HepG2 (cell line): ENCODE measurements around the gene RGS19. TPM values are rescaled to one million over a fixed set of nuclear protein-coding genes. Genes with fewer than 3 reads are reported as not detected.

ENCODE experiments used
- ATF7-NPFF ChIP-seq: sonication (generic); formaldehyde crosslinking; IDR thresholded peaks from 2 replicates; pipeline ENCODE4 v1.8.1; 2023; ENCODE audit warnings: mild to moderate bottlenecking, low read depth, missing genetic modification reagents, moderate library complexity
- FOXP1 ChIP-seq, 2 experiments: fragments of 450-650 bp in 1 of 2; IDR thresholded peaks; 2 replicates each; pipeline ENCODE4 v1.6.1; 2017 to 2018; ENCODE audit warnings: antibody characterized with exemption in 1 of 2
- JUN ChIP-seq: sonication (generic); formaldehyde crosslinking; IDR thresholded peaks from 2 replicates; pipeline ENCODE4 v1.4.0; 2020; ENCODE audit warnings: mild to moderate bottlenecking, missing genetic modification reagents
- KLF13 ChIP-seq: sonication (generic); formaldehyde crosslinking; IDR thresholded peaks from 2 replicates; pipeline ENCODE4 v1.4.0; 2020; ENCODE audit warnings: mild to moderate bottlenecking, missing genetic modification reagents
- NBN ChIP-seq: fragments of 450-650 bp; conservative IDR thresholded peaks from 2 replicates; pipeline ENCODE4 v1.6.1; 2017
- NFKBIZ ChIP-seq: IDR thresholded peaks from 2 replicates; pipeline ENCODE4 v1.6.1; 2018; ENCODE audit warnings: missing genetic modification reagents, missing compliant biosample characterization
- PAF1 ChIP-seq: IDR thresholded peaks from 2 replicates; pipeline ENCODE4 v1.6.1; 2016; ENCODE audit warnings: missing genetic modification reagents, missing compliant biosample characterization
- TAF15 ChIP-seq: fragments of 200-400 bp; formaldehyde crosslinking; IDR thresholded peaks from one replicate; pipeline ENCODE4 v1.6.1; 2018; ENCODE audit warnings: mild to moderate bottlenecking, low read depth, low read length; ENCODE audit not compliant: poor library complexity, severe bottlenecking
- ZNF451 ChIP-seq: sonication (generic); formaldehyde crosslinking; IDR thresholded peaks from 2 replicates; pipeline ENCODE4 v1.5.0; 2020; ENCODE audit warnings: mild to moderate bottlenecking, missing genetic modification reagents
- ZNF782 ChIP-seq: sonication (generic); formaldehyde crosslinking; IDR thresholded peaks from 2 replicates; pipeline ENCODE4 v1.4.0; 2020; ENCODE audit warnings: missing genetic modification reagents, mild to moderate bottlenecking, borderline replicate concordance
- ZNF891 ChIP-seq: sonication (generic); formaldehyde crosslinking; IDR thresholded peaks from 2 replicates; pipeline ENCODE4 v1.5.0; 2020; ENCODE audit warnings: mild to moderate bottlenecking, missing genetic modification reagents
- polyA plus RNA-seq, 8 experiments: library from polyadenylated mRNA; depleted of rRNA in 3 of 8; stranded (reverse) in 7 of 8; unstranded in 1 of 8; fragments of >200 nt; fragmentation: Illumina TruSeq in 4 of 8; extraction: Trizol in 4 of 8; gene quantifications; 2 replicates each; pipeline versions ENCODE4 v1.2.1 to v1.2.3, GENCODE V29; 2011 to 2016; ENCODE audit warnings: low read depth in 4 of 8, missing spikeins in 1 of 8, mixed read lengths in 1 of 8; ENCODE audit not compliant: insufficient read depth in 1 of 8
- total RNA-seq, 5 experiments: library from RNA; depleted of rRNA; stranded (reverse); fragments of >200 nt; fragmentation: Illumina TruSeq; extraction: Trizol; gene quantifications; 2 replicates each; pipeline ENCODE4 v1.2.3, GENCODE V29; 2016; ENCODE audit warnings: low read depth in 1 of 5
- TF ChIP-seq, protein P1 (sequence below): sonication (generic); formaldehyde crosslinking; conservative IDR thresholded peaks from 2 replicates; pipeline ENCODE4 v1.4.0; 2020; ENCODE audit warnings: mild to moderate bottlenecking, missing genetic modification reagents, moderate library complexity
- TF ChIP-seq, protein P2 (sequence below): sonication (generic); formaldehyde crosslinking; IDR thresholded peaks from 2 replicates; pipeline ENCODE4 v1.4.0; 2020; ENCODE audit warnings: missing genetic modification reagents, mild to moderate bottlenecking, borderline replicate concordance
- TF ChIP-seq, protein P3 (sequence below): sonication (generic); formaldehyde crosslinking; IDR thresholded peaks from 2 replicates; pipeline ENCODE4 v1.4.0; 2020; ENCODE audit warnings: missing genetic modification reagents, borderline replicate concordance
- TF ChIP-seq, protein P4 (sequence below): sonication (generic); formaldehyde crosslinking; IDR thresholded peaks from 2 replicates; pipeline ENCODE4 v1.9.0; 2022; ENCODE audit warnings: missing genetic modification reagents, mild to moderate bottlenecking, borderline replicate concordance
- TF ChIP-seq, protein P5 (sequence below): sonication (generic); formaldehyde crosslinking; IDR thresholded peaks from 2 replicates; pipeline ENCODE4 v1.4.0; 2020; ENCODE audit warnings: missing genetic modification reagents, mild to moderate bottlenecking, borderline replicate concordance

RGS19 gene
- total and polyA plus RNA-seq, 2 of the 13 experiments (the other 11 are each of a cell fraction or from before 2014, with no cell fraction given) = 10.7 to 11.9 TPM

DNA sequence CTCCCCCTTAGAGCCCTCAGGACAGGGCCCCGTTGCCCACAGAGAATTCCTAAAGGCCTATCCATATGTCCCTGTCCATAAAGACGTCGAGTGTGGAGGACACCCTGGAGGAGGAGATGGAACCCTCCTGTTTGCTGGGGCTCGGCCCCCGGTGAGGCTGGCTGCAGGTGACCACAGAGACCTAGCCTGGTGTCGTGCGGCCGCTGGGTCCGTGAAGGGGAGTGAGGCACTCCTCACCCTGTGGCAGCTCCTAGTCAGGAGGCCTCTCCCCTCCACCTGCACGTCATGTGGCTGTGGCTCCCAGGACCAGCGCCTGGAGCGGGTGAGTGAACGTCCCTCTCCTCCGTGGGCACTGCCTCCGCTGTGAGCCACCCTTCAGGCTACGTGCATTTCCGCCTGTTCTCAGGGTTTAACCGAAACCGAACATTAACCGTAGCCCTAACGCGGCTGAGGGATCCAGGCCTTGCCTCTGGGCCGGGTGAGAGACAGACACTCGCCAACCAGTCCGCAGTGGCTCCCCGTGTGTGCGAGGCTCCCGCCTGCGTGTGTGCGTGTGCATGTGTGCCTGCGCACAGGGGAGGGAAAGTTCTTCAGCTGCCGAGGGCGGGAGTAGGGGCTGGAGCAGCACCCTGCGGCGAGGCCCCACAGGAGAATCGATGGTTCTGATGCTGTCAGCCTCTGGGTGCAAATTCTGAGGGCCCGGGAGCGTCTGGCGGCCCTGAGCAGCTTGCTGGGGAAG, 22.3 kb downstream of the RGS19 start (continued):
- TF ChIP-seq, protein P1, sequence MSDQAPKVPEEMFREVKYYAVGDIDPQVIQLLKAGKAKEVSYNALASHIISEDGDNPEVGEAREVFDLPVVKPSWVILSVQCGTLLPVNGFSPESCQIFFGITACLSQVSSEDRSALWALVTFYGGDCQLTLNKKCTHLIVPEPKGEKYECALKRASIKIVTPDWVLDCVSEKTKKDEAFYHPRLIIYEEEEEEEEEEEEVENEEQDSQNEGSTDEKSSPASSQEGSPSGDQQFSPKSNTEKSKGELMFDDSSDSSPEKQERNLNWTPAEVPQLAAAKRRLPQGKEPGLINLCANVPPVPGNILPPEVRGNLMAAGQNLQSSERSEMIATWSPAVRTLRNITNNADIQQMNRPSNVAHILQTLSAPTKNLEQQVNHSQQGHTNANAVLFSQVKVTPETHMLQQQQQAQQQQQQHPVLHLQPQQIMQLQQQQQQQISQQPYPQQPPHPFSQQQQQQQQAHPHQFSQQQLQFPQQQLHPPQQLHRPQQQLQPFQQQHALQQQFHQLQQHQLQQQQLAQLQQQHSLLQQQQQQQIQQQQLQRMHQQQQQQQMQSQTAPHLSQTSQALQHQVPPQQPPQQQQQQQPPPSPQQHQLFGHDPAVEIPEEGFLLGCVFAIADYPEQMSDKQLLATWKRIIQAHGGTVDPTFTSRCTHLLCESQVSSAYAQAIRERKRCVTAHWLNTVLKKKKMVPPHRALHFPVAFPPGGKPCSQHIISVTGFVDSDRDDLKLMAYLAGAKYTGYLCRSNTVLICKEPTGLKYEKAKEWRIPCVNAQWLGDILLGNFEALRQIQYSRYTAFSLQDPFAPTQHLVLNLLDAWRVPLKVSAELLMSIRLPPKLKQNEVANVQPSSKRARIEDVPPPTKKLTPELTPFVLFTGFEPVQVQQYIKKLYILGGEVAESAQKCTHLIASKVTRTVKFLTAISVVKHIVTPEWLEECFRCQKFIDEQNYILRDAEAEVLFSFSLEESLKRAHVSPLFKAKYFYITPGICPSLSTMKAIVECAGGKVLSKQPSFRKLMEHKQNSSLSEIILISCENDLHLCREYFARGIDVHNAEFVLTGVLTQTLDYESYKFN (CRISPR knock-in tag) = no peak
- TF ChIP-seq FOXP1 (IDR thresholded peaks at IDR 0.05) (no peak), FOXP1 (CRISPR knock-in tag; IDR thresholded peaks at IDR 0.05) (no peak), KLF13 (CRISPR knock-in tag) (peak; percentile 68; the same call in 1 of the 2 replicates), NFKBIZ (CRISPR knock-in tag) (no peak), ZNF782 (CRISPR knock-in tag) (no peak; the same call in 1 of the 2 replicates), ATF7-NPFF (no peak), ZNF451 (CRISPR knock-in tag) (no peak), PAF1 (CRISPR knock-in tag) (no peak), ZNF891 (peak; percentile 85), TAF15 (no peak), JUN (CRISPR knock-in tag) (0 out of 2 replicates have a peak, but pooled peaks have one; percentile 63), NBN (no peak)
- TF ChIP-seq, protein P2, sequence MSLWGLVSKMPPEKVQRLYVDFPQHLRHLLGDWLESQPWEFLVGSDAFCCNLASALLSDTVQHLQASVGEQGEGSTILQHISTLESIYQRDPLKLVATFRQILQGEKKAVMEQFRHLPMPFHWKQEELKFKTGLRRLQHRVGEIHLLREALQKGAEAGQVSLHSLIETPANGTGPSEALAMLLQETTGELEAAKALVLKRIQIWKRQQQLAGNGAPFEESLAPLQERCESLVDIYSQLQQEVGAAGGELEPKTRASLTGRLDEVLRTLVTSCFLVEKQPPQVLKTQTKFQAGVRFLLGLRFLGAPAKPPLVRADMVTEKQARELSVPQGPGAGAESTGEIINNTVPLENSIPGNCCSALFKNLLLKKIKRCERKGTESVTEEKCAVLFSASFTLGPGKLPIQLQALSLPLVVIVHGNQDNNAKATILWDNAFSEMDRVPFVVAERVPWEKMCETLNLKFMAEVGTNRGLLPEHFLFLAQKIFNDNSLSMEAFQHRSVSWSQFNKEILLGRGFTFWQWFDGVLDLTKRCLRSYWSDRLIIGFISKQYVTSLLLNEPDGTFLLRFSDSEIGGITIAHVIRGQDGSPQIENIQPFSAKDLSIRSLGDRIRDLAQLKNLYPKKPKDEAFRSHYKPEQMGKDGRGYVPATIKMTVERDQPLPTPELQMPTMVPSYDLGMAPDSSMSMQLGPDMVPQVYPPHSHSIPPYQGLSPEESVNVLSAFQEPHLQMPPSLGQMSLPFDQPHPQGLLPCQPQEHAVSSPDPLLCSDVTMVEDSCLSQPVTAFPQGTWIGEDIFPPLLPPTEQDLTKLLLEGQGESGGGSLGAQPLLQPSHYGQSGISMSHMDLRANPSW (CRISPR knock-in tag) = no peak
- TF ChIP-seq, protein P3, sequence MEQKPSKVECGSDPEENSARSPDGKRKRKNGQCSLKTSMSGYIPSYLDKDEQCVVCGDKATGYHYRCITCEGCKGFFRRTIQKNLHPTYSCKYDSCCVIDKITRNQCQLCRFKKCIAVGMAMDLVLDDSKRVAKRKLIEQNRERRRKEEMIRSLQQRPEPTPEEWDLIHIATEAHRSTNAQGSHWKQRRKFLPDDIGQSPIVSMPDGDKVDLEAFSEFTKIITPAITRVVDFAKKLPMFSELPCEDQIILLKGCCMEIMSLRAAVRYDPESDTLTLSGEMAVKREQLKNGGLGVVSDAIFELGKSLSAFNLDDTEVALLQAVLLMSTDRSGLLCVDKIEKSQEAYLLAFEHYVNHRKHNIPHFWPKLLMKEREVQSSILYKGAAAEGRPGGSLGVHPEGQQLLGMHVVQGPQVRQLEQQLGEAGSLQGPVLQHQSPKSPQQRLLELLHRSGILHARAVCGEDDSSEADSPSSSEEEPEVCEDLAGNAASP (CRISPR knock-in tag) = 0 out of 2 replicates have a peak, but pooled peaks have one; percentile 14
- TF ChIP-seq, protein P4, sequence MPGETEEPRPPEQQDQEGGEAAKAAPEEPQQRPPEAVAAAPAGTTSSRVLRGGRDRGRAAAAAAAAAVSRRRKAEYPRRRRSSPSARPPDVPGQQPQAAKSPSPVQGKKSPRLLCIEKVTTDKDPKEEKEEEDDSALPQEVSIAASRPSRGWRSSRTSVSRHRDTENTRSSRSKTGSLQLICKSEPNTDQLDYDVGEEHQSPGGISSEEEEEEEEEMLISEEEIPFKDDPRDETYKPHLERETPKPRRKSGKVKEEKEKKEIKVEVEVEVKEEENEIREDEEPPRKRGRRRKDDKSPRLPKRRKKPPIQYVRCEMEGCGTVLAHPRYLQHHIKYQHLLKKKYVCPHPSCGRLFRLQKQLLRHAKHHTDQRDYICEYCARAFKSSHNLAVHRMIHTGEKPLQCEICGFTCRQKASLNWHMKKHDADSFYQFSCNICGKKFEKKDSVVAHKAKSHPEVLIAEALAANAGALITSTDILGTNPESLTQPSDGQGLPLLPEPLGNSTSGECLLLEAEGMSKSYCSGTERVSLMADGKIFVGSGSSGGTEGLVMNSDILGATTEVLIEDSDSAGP (CRISPR knock-in tag) = peak; percentile 68; the same call in 1 of the 2 replicates
- TF ChIP-seq, protein P5, sequence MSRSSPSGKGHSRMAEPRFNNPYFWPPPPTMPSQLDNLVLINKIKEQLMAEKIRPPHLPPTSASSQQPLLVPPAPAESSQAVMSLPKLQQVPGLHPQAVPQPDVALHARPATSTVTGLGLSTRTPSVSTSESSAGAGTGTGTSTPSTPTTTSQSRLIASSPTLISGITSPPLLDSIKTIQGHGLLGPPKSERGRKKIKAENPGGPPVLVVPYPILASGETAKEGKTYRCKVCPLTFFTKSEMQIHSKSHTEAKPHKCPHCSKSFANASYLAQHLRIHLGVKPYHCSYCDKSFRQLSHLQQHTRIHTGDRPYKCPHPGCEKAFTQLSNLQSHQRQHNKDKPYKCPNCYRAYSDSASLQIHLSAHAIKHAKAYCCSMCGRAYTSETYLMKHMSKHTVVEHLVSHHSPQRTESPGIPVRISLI (CRISPR knock-in tag) = no peak
